HS-5 (cell line): ENCODE data around the gene CD59.

Source experiments
- DNase-seq: peaks from one replicate; pipeline ENCODE4 v3.0.0-alpha.2; 2012; ENCODE audit warnings: low read depth

Gene CD59

DNA sequence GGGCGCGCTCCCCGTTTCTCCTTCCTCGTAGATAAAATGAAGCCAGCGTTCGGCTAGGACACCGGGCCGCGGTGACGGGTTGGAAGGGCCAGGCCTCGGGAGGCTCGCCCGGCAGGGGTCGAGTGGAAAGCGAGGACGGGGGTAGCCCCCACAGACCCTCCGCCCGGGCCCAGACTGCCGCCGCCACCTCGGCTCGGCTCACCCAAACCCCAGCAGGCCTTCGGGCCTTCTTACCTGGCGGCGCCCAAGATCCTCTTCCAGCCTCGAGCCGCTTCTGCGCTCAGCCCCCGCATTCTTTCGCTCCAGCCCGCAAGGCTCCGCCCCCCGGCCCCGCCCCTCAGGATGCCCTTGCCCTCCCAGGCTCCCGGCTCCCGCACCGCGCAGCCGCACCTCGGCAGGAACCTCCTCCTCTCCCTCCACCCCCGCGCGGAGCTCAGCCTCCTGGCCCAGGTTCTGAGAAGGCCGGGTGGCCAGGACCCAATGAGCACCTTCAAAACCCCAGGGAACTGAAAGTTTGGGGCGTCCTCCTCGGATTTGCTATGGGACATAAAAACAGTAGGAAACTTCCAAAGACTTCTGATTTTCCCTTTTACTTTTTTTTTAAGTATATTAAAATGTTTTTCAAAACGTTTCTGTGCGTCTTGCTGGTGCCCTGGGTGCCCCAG lies at the start of gene CD59:
CD59 (minus strand) TSS at position 276 of the 665 bp plus-strand sequence. CDS start 13,978 bp downstream, outside the sequence.
- DNase-seq, result peak; percentile 80

GRCh38 chr11:33785609-33786008 lies 49.4 kb upstream of the CD59 start:
- no peak for DNase-seq

GRCh38 chr11:33779849-33780528 lies 43.8 kb upstream of the CD59 start:
- DNase-seq, result peak; percentile 29

DNA sequence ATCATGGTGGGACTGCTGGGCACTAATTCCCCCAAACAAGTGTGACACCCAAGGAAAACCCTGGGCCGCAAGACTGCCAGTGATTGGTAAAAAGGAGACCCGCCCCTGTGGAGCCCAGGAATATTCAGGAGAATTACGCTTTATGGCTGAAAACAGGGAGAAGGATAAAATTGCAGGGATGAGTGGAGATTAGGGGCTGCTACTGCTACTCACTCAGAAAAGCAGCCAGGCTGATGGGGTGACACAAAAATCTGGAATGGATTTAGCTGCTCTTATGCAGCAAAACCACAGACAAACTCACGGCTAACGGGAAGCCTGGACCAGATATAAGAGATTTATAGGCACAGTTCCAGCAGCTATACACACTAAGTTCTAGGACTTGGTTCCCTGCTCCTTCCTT lies 42.5 kb upstream of the CD59 start:
- DNase-seq, result no peak

GRCh38 chr11:33777906-33778305 lies 41.7 kb upstream of the CD59 start:
- no peak for DNase-seq

DNA sequence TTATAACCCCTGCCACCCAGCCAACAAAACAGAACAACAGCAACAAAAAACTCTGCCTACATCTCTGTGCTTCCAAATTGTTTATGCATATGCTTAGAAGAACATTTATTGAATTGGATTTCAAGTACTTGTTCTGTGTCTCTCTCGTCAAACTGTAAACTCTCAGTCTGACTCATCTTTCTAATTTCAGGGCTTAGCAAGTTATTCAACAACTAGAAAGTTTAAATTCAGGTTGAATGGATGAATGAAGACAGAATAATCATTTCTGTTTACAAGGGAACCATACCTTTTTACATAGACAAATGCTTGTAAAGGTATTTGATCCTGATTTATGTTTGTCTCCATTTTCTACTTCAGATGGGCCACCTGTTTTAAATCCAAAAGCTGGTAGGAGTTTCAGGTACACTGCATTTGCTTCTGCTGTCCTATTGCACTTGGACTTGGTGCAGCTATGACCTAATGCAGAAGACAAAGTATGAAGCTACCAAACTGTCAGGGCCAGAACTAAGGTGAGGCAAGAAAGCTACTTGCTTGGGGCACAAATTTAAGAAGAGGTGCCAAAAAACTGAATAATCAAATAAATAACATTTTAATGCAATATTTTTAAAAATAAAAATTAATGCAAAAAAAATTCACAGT lies 39.7 kb upstream of the CD59 start:
- no peak for DNase-seq

- no peak for DNase-seq
Measured at GRCh38 chr11:33775467-33775807, 39.2 kb upstream of the CD59 start.

DNA sequence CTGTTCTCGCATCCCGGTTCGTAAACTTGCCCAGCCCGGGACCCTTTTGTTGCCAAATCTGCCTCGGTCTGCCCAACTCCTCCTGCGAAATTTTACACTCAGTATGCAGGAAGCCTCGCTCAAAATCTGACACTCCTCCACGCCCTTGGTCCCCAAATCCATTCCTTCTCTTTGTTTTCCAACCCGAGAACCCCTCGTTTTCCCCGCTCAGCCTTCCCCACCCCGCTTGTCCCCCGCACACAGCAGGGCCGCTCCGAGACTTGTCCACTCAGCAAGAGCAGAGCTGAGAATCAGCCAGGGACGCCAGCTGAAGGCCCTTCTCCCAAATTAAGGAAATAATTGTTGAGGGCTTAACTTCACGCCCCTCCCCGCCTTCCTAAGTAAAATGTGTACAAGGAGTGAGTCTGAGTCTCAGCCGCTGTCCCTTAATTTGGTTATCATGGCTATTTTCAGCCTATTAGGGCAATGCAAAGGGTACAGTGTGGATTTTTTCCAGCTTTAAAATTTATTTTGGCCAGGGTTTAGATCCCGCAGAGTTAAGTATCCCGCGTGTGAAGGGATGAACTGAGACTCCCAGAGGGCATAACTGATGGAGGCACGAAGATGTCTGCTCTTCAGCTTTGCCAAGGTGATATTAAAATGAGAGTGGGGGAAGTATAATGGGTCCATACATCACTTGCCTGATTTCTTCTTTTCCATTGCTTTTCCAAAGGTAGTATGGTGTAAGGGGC lies 38.7 kb upstream of the CD59 start:
- DNase-seq, result peak; percentile 24

DNA sequence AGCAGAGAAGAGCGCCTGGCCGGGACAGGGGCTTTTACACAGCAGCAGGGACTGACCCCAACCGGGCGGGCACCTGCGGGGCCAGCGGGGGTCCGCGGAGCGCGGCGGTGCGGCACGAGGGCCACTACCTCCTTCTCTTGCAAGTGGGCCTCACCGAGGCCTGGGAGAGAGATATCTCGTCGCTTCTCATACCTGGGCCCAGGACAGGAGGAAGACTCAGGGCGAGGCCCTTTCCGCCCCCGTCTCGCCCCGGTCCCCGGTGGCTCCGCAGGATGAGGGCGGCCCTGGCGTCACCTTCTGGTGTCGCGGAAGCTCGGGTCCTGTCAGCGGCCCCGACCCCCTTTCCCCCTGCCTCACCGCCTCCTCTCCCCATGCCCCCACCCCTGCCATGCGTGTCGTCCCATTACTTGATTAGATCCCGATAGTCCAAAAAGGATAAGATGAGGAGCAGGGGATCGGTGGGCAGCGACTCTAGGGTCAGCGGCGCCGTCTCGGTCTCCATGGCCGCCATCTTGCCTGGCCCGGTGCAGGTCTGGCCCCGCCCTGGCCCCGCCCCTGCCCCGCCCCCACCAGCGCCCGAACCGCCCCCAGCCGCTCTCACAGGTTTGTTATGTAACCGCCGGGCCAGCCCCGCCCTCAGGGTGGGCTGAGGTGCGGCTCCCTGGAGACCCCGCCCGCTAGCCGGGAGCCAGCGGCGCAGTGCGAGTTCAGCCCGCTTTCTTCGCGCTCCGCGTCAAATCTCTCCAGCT lies 37.9 kb upstream of the CD59 start, which contains the start of gene FBXO3:
FBXO3 (minus strand) TSS at position 534 of the 749 bp plus-strand sequence; CDS start at position 511, 23 bp downstream.
- peak; percentile 2 for DNase-seq

DNA sequence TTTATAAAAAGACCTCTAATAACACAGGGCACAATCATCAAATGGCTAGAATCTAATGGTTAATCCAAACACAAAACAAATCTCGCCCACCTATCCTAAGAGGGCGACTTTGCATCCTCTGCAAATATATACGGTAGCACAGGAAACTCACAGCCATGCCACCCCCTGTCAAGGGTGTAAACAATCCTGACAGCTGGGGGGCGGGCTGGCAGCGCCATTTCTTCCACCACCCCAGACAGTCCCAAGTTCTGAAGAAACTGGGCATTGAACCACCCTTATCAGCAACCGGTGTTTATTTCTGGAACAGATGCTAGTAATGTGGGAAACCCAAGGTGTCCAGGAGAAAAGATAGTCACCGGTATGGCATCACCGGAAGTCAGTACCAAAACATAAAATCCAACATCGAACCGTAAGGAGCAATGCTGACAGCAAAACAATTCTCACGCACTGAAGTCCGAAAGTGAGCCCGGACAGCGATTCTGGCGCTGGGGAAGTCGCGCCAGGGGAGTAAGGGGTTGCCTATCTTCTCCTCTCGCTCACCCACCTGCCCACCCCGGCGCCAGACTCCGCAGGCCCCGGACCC lies 37.3 kb upstream of the CD59 start:
- DNase-seq, result peak; percentile 5

DNA sequence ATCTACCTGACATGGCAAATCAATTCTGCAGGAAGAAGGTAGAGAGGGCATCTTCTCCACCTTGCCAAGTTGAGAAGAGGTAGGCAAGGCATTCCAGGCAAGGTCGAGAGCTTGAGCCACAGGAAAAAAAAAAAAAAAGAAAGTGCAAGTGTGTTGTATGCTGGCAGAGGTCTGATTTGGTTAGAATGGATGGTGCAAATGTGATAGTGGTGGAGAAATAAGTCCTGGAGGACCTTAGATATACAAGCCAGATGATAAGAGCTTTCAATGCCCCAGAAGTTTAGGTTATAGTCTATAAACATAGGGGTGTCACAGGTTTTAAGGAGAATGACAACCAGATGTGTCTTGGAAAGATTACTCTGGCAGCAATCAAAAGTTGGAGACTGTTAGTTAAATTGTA lies 36.6 kb upstream of the CD59 start:
- no peak for DNase-seq

GRCh38 chr11:33772300-33772699 lies 36.1 kb upstream of the CD59 start:
- DNase-seq, result no peak

DNA sequence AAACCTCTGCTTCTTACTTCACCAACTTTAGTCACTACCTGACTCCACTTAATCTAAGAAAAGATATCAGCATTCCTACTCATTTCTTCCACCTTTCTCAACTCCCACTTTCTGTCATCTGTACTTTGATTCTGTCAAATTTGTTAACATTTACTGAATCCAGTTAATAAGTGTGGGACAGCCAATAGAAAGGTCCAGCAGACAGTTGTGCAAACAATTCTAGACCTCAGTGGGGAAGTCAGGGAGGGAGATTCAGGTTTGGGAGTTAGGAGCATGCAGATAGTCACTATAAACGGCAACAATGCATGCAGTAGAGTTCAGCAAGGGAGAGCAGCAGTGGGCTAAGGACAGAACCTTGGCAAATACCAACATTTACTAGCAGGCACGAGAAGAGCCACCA lies 34.0 kb upstream of the CD59 start:
- DNase-seq, result no peak

DNA sequence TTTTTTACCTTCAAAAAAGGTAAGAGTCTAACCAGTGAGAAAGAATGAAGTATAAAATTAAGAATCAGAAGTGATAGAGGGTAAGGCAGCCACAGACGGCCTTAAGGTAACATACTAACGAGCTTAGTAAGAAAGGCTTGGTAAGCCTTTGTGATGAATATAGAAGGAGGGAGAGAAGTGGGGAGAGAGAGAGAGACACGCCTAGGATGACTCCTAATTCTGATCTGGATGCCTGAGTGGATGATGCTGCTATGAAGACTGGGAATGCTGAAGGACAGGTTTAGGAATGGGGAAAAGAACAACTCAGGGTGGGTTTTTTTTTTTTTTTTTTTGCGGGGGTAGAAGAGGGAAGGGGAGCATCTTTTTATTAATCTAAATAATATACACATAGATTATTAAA lies 33.3 kb upstream of the CD59 start:
- DNase-seq, result no peak

DNA sequence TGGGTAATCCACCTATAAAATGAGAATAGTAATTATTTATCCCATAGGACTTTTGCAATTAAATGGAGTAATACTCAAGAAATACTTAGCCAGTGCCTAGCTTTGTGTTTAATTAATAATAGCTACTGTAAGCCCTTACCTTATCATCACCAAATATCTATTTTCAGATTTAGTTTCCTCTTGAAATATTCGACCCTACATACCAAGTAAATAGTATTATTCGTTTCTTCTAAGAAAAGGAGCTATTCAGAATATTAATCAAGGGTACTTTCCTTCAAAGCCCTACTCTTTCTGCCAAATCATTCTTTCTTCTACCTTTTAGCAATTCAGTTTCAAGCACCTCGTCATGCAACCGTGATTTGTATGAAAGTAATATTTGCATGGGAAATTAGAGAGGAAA lies 31.4 kb upstream of the CD59 start:
- DNase-seq, result no peak

DNA sequence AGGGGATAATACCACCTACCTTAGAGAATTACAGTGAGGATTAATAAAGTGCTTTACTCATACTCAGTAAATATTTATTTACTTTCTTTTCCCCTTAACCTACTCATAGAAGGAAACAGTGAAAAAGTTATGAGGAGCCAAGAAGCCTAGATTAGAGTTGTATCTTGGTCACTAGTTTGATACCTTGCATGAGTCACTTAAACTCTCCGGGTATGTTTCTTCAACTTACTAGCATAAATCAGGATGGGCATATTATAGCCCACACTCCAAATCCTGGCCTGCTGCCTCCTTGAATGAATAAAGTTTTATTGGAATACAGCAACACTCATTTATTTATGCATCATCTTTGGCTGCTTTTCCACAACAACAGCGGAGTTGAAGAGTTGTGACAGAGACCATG lies 29.9 kb upstream of the CD59 start:
- DNase-seq, result no peak

- DNase-seq, result no peak
Measured at GRCh38 chr11:33761471-33761870, 25.2 kb upstream of the CD59 start.

DNA sequence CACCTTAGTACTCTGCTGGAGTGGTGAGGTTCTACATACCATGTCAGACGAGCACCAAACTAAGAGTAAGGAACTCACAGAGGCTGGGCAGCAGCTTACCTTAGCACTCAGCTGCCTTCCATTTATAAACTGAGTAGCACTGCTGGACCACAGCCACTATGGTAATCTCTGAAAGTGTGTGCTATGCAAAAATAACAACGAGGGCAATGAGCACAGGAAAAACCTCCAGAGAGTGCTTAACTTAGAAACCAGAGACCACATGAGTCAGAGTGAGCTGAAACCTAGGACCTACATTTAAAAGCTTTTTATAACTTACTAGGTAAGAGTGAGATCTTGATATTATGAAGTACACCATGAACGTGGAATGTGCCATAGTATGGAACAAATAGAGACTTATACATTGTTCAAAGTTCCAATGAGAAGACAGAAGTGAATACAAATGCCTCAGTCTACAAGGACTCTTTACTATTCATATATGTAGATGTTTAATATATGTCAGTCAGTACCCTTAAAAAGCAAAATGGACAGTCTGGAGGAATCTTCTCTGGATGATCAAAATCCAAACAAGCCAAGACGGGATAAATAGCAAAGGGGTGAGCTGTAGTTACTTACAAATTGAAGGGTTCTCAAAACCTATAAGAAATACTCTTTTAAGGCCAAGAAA lies 17.2 kb upstream of the CD59 start:
- no peak for DNase-seq

- no peak for DNase-seq
Measured at GRCh38 chr11:33751878-33752277, 15.7 kb upstream of the CD59 start.

DNA sequence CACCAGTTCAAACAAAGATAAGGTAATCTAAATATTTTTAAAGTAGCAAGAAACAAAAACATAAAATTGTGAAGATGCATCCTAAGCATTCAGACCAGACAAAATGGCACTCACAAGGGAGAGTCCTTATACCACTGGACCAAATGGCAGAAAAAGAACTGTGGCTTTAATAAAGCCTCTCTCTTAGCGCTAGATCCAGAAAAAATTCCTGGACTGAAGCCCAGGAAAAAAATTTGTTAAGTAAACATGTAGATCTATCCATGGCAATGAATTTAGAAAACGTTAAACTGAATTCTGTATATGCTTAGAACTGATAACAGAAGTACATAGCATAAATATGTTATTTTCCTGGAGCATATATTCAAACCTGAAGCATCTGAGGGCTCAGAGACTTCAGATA lies 11.8 kb upstream of the CD59 start:
- no peak for DNase-seq

DNA sequence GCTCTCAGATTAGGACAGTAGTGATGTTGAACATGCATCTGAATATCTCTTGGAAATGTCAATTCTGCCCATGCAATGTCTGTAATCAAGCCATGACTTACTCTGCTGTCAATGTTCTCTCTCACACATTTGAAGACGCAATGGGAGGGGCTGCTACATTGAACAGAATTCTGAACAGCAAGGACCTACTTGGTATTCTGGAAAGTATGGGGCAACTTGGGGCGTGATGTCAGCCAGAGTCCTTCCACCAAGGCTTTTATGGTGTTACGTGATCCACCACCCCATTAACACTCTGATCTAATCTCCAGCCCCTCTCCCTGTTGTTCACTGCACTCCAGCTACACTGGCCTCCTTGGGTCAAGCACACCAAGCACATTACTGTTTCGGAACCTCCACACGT lies 7.1 kb upstream of the CD59 start:
- no peak for DNase-seq
